HG02870 (cell line): ENCODE measurements around the gene PIK3C2B.
"Not testable (repeated sequence)": the region's sequence is repeated elsewhere in the genome, so short reads cannot be mapped to it uniquely, and the experiment has no call there.

ENCODE experiments used
- ATAC-seq: cut with Tn5 transposase; IDR thresholded peaks from one replicate; pipeline ENCODE4 v1.9.1; 2021; ENCODE audit warnings: mild to moderate bottlenecking, moderate library complexity; ENCODE audit not compliant: unreplicated experiment

The PIK3C2B gene

GRCh38 chr1:204506969-204507316 is 12.3 kb upstream of the PIK3C2B start:
- ATAC-seq, result peak; percentile 73

- peak; percentile 73 for ATAC-seq
Observed at GRCh38 chr1:204506201-204506968, 11.8 kb upstream of the PIK3C2B start.

- ATAC-seq, result no peak
Observed at GRCh38 chr1:204505674-204506200, 11.1 kb upstream of the PIK3C2B start.

GRCh38 chr1:204503913-204504519 is 9.4 kb upstream of the PIK3C2B start:
- no peak for ATAC-seq

- ATAC-seq, result no peak
Observed at GRCh38 chr1:204503122-204503912, 8.7 kb upstream of the PIK3C2B start.

- ATAC-seq, result no peak
Observed at GRCh38 chr1:204502241-204502640, 7.6 kb upstream of the PIK3C2B start.

- no peak for ATAC-seq
Observed at GRCh38 chr1:204499511-204500468, 5.2 kb upstream of the PIK3C2B start.

GRCh38 chr1:204498981-204499380 is 4.4 kb upstream of the PIK3C2B start:
- no peak for ATAC-seq

GRCh38 chr1:204495777-204496176 is 1.2 kb upstream of the PIK3C2B start:
- ATAC-seq, result no peak

GRCh38 chr1:204495078-204495753 is 611 bp upstream of the PIK3C2B start:
- ATAC-seq, result peak; percentile 36

- ATAC-seq, result peak; percentile 27
Observed at GRCh38 chr1:204493984-204494280, 673 bp downstream of the PIK3C2B start.

- ATAC-seq, result no peak
Observed at GRCh38 chr1:204493145-204493983, 1.2 kb downstream of the PIK3C2B start.

- ATAC-seq, result no peak
Observed at GRCh38 chr1:204491655-204492054, 3.0 kb downstream of the PIK3C2B start.

GRCh38 chr1:204487256-204487615 is 7.4 kb downstream of the PIK3C2B start:
- no peak for ATAC-seq

- ATAC-seq, result not testable (repeated sequence)
Observed at GRCh38 chr1:204486513-204487255, 7.9 kb downstream of the PIK3C2B start.

GRCh38 chr1:204483791-204484190 is 10.8 kb downstream of the PIK3C2B start:
- ATAC-seq, result no peak

GRCh38 chr1:204480515-204480914 is 14.1 kb downstream of the PIK3C2B start:
- no peak for ATAC-seq

GRCh38 chr1:204479387-204480136 is 15.0 kb downstream of the PIK3C2B start:
- no peak for ATAC-seq
